GM21529 (cell line): Measurements from ENCODE around the gene WDR35.

Experiments used
- ATAC-seq: cut with Tn5 transposase; IDR thresholded peaks from one replicate; pipeline ENCODE4 v1.9.1; 2021; ENCODE audit not compliant: unreplicated experiment

WDR35 gene

GRCh38 chr2:19874726-19875125, 115.2 kb downstream of the WDR35 start:
- no peak for ATAC-seq

DNA sequence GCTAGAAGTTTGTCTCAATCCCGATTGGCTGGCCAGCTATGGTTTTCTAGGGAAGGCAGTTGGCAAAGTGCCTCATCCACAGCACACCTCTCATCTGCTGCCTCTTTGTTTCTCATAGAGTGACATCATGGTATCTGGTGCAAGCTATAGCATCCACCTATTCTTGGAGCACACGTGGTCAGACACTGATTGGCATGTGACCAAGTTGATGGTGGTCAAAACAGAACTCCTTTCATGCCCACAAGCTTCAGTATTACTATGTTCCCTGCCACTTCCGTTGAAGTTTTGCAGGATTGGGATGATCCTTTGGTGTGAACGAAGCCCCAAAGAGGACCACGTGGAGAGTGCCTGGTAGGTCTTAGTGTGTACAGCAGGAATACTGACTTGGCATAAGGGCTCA, 116.9 kb downstream of the WDR35 start:
- ATAC-seq, result no peak

GRCh38 chr2:19872302-19872701, 117.6 kb downstream of the WDR35 start:
- no peak for ATAC-seq

DNA sequence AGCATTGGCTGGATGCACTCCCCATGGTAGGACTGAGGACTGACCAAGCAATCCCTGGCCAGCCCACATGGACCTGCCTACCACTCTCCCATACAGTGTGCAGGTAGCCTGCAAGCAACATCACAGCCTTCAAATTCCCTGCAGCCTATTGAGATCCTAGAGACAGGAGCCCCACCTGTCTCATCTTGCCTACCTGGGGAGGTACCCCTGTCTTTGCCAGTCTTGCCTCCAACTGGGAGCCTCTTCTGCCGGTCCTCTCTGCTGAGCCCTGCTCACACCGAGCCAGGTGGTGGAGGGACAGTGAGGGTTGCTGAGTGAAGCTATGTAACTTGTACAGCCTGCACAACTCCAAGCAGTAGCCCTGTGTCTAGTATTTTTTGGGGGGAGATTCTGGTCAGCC, 118.1 kb downstream of the WDR35 start:
- no peak for ATAC-seq

DNA sequence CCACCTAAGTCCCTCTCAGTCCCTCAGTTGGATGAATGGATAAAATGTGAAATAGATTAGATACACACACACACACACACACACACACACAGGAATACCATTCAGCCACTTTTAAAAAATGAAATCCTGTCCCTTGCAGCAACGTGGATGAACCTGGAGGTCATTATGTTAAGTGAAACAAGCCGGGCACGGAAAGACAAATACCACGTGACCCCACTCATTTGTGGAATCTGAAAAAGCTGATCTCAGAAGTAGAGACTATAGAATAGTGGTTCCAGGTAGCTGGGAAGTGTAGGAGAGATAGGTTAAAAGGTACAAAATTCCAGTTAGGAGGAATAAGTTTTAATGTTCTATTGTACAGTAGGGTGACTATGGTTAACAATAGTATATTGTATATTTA, 119.1 kb downstream of the WDR35 start:
- ATAC-seq, result no peak

GRCh38 chr2:19868701-19869580, 121.0 kb downstream of the WDR35 start:
- ATAC-seq, result peak; percentile 84

DNA sequence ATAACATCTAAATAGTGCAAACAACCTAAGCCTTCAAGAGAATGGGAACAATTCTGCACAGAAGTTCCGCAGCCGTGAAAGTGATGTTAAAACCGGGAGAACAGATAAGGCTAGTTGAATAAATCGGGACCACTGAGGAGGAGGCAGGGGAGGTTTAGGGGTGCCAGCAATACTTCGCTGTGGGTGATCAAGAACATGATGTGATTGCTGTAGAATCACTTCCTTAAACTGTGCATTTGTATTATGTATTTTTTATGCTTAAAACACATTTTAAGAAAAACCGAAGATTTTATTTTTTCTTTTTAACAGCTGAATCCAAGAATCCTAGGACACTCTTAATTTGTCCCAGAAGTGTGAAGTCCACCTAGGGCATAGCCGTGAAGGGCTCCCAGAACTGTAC, 121.7 kb downstream of the WDR35 start:
- ATAC-seq, result no peak

- peak; percentile 33 for ATAC-seq
Observed at GRCh38 chr2:19866771-19867170, 123.1 kb downstream of the WDR35 start.

- peak; percentile 22 for ATAC-seq
Observed at GRCh38 chr2:19865151-19865550, 124.8 kb downstream of the WDR35 start.

GRCh38 chr2:19864381-19864780, 125.5 kb downstream of the WDR35 start:
- no peak for ATAC-seq

GRCh38 chr2:19863303-19864041, 126.4 kb downstream of the WDR35 start:
- ATAC-seq, result peak; percentile 74

DNA sequence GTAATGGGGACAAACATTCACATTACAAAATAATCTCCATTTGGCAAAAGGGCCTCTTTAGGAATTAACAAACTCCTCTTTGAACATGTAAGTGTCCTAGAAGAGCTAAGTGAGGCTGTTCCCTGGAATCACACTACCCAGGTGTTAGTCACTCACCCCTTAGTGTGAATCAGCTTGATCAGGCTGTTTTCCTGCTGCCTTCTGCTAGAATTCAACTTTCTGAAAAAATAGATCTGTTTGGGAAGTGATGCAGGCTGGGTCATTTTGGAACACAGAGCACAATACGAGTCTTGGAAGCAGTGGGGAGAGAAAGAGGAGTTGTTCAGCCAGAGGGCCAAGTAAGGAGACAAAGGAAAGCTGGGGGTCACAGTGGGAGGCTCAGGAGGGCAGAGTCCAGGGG, 128.1 kb downstream of the WDR35 start:
- ATAC-seq, result no peak
